B cell (primary cell): Measurements from ENCODE around the gene ACSS1. TPM values are rescaled to one million over a fixed set of nuclear protein-coding genes. Genes with fewer than 3 reads are reported as not detected.

ENCODE experiments used
- ATAC-seq: fragments of 200-7000 bp; cut with Tn5 transposase; one replicate; pipeline ENCODE4 v1.10.0; 2021; ENCODE audit warnings: low read depth, mild to moderate bottlenecking, moderate number of reproducible peaks, moderate library complexity
- CTCF ChIA-PET: fragments of 350-600 bp; sonication (Branson Sonifier 250); formaldehyde crosslinking; loops from one replicate; lab custom pipeline; 2021; ENCODE audit warnings: antibody characterized with exemption, inconsistent platforms; lab: Charles Lee
- POLR2A ChIA-PET: fragments of 350-600 bp; sonication (Branson Sonifier 250); formaldehyde crosslinking; loops from one replicate; lab custom pipeline; 2021; ENCODE audit warnings: antibody characterized with exemption; lab: Charles Lee
- DNase-seq: peaks from one replicate; pipeline ENCODE4 v3.0.0; 2013
- H2AFZ ChIP-seq: 2 replicates; pipeline ENCODE4 v1.6.1; 2012; ENCODE audit warnings: mild to moderate bottlenecking, low read depth, low read length; ENCODE audit not compliant: insufficient read depth, poor library complexity, severe bottlenecking
- H3K27ac ChIP-seq, 2 donors: 1 replicate in 1 of 2; 2 replicates in 1 of 2; pipeline ENCODE4 v1.5.1; 2012 to 2013; ENCODE audit warnings: low read length in 2 of 2, mild to moderate bottlenecking in 2 of 2, moderate library complexity in 1 of 2
- H3K27me3 ChIP-seq, 4 experiments: fragments of 200-600 bp in 1 of 4; sonication (generic) in 1 of 4; replicated peaks in 1 of 4; 1 replicate in 2 of 4; 2 replicates in 2 of 4; pipeline versions ENCODE4 v1.6.1 to v1.7.0; 2013 to 2016; ENCODE audit warnings: low read length in 3 of 4, mild to moderate bottlenecking in 2 of 4, mixed read lengths in 1 of 4, moderate library complexity in 1 of 4; ENCODE audit not compliant: insufficient read depth in 4 of 4, control insufficient read depth in 3 of 4; ENCODE audit errors: control extremely low read depth in 1 of 4
- H3K36me3 ChIP-seq, 2 experiments: replicated peaks in 1 of 2; 1 replicate in 1 of 2; 2 replicates in 1 of 2; pipeline versions ENCODE4 v1.6.1 to v1.7.1; 2013; ENCODE audit warnings: low read length in 1 of 2; ENCODE audit not compliant: insufficient read depth in 2 of 2, control insufficient read depth in 1 of 2; ENCODE audit errors: control extremely low read depth in 1 of 2, extremely low read depth in 1 of 2
- H3K4me1 ChIP-seq, 2 donors: fragments of 200-600 bp in 1 of 2; sonication (generic) in 1 of 2; 1 replicate in 1 of 2; 2 replicates in 1 of 2; pipeline versions ENCODE4 v1.5.1 to v1.6.1; 2013 to 2017; ENCODE audit warnings: low read length in 2 of 2; ENCODE audit not compliant: control insufficient read depth in 2 of 2, insufficient read depth in 2 of 2
- H3K4me2 ChIP-seq: replicated peaks from 2 replicates; pipeline ENCODE3; 2012; ENCODE audit warnings: mild to moderate bottlenecking, low read depth, low read length; ENCODE audit not compliant: poor library complexity, severe bottlenecking
- H3K4me3 ChIP-seq, 5 experiments: fragments of 200-600 bp in 1 of 5; sonication (generic) in 1 of 5; 1 replicate in 3 of 5; 2 replicates in 2 of 5; pipeline versions ENCODE4 v1.5.1 to v1.7.0; 2011 to 2016; ENCODE audit warnings: low read length in 4 of 5, mild to moderate bottlenecking in 4 of 5, low read depth in 2 of 5, control low read depth in 1 of 5, moderate library complexity in 1 of 5; ENCODE audit not compliant: insufficient read depth in 1 of 5; ENCODE audit errors: control extremely low read depth in 1 of 5, extremely low read depth in 1 of 5
- H3K79me2 ChIP-seq: fragments of 200-600 bp; sonication (generic); one replicate; pipeline ENCODE4 v1.6.0; 2016; ENCODE audit warnings: low read length; ENCODE audit not compliant: control insufficient read depth, insufficient read depth
- H3K9ac ChIP-seq: fragments of 200-600 bp; sonication (generic); 2 replicates; pipeline ENCODE4 v1.6.1; 2017; ENCODE audit warnings: mild to moderate bottlenecking, low read length, moderate library complexity
- H3K9me3 ChIP-seq, 3 donors: one replicate each; pipeline versions ENCODE4 v1.6.1 to v1.7.1; 2013; ENCODE audit warnings: low read length in 2 of 3; ENCODE audit not compliant: control insufficient read depth in 2 of 3, insufficient read depth in 1 of 3; ENCODE audit errors: control extremely low read depth in 1 of 3
- H4K20me1 ChIP-seq: 2 replicates; pipeline ENCODE4 v1.6.0; 2012; ENCODE audit warnings: mild to moderate bottlenecking, low read length; ENCODE audit not compliant: insufficient read depth, control insufficient read depth, poor library complexity, severe bottlenecking
- H3K27ac Mint-ChIP-seq: one replicate; pipeline ENCODE4 v1.8.0; 2021; ENCODE audit warnings: mixed read lengths
- H3K27me3 Mint-ChIP-seq: one replicate; pipeline ENCODE4 v1.8.0; 2021; ENCODE audit warnings: mixed read lengths
- H3K4me1 Mint-ChIP-seq: one replicate; pipeline ENCODE4 v1.8.0; 2021; ENCODE audit warnings: mixed read lengths
- H3K4me3 Mint-ChIP-seq: one replicate; pipeline ENCODE4 v1.8.0; 2021; ENCODE audit warnings: mixed read lengths
- H3K9me3 Mint-ChIP-seq: one replicate; pipeline ENCODE4 v1.8.0; 2022; ENCODE audit warnings: mixed read lengths; ENCODE audit not compliant: insufficient read depth
- EZH2 ChIP-seq: IDR thresholded peaks from 2 replicates; pipeline ENCODE4 v1.6.1; 2012; ENCODE audit warnings: borderline replicate concordance, low read depth, mild to moderate bottlenecking, moderate library complexity, low read length; ENCODE audit not compliant: insufficient read depth, poor library complexity, severe bottlenecking
- WGBS: methylation state at CpG from one replicate; pipeline ENCODE4 v1.1.5; 2013; ENCODE audit warnings: missing lambda C conversion rate; ENCODE audit not compliant: insufficient coverage; 5-methylcytosine and 5-hydroxymethylcytosine counted together
- intact Hi-C: fragments of 100-400 bp; cut with micrococcal nuclease; formaldehyde crosslinking; loops from one replicate; pipeline ENCODE4 v1.10.0; 2022
- polyA plus RNA-seq: library from polyadenylated mRNA; depleted of rRNA; stranded (reverse); fragments of >200 nt; gene quantifications from 2 replicates; pipeline ENCODE4 v1.2.3, GENCODE V29; 2012
- total RNA-seq, 2 donors: library from RNA; stranded (reverse); fragments of 120-200 nt in 1 of 2; gene quantifications; 1 replicate in 1 of 2; 2 replicates in 1 of 2; pipeline versions ENCODE4 v1.2.3 to v1.2.4, GENCODE V29; 2013 to 2022
- TF ChIP-seq, protein P1 (sequence below): fragments of 200-600 bp; IDR thresholded peaks from one replicate; pipeline ENCODE4 v1.8.0; 2022; ENCODE audit warnings: antibody characterized with exemption, mild to moderate bottlenecking

The ACSS1 gene
- total and polyA plus RNA-seq, 2 donors (not counting 1 experiment from before 2014, with no cell fraction given) = 82.7 to 95.5 TPM

DNA sequence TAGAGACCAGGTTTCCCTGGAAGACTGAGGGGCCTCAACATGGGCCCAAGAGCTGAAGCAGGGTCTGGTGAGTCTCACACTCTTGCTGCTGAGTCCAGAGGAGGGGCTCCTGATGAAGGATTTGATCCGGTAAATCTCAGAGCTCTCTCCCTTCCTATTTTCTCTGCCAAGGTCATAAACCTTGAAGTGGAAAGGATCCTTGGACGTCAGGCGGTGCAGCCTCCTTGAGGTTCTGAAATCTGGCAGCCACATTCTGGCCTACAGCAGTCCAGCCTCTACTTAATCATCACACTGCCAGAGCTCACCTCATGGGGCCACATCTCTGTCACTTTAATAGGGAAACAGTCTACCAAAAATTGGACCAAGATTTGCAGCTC is 24.0 kb downstream of the ACSS1 start:
- Histone ChIP-seq H3K27me3 (no peaks in the 10 kb centered on the region), H3K36me3 (peaks cover 0 to 46% of the 10 kb centered on the region in 2 experiments), H3K9me3 (no peaks in the 10 kb centered on the region), H3K4me3 (no peak overlapping the region), H3K79me2 (peaks cover 97% of the 10 kb centered on the region), H2AFZ (no peak overlapping the region), H3K9ac (no peak overlapping the region), H4K20me1 (peaks cover 68% of the 10 kb centered on the region), H3K4me2 (no peak overlapping the region), H3K4me1 (peaks cover 39% of the 10 kb centered on the region in 2 donors), H3K27ac (no peak overlapping the region)
- ChIA-PET CTCF (interaction anchor here (0.7 to 2.8 kb wide), 7 partner anchors 19 to 1678 kb away, joined by 3 to 10 read pairs (median 6); no protein-coding TSS in a partner anchor), POLR2A (no interaction called here)
- H3K27me3 Mint-ChIP-seq = no peaks in the 10 kb centered on the region
- peaks cover 51% of the 10 kb centered on the region for H3K4me1 Mint-ChIP-seq
- WGBS = 100% methylated on average over 3 of the region's 3 CpGs
- no peak overlapping the region for H3K27ac Mint-ChIP-seq
- no peak overlapping the region for H3K4me3 Mint-ChIP-seq
- ATAC-seq (no peak), DNase-seq (no peak)
- TF ChIP-seq, protein P1, sequence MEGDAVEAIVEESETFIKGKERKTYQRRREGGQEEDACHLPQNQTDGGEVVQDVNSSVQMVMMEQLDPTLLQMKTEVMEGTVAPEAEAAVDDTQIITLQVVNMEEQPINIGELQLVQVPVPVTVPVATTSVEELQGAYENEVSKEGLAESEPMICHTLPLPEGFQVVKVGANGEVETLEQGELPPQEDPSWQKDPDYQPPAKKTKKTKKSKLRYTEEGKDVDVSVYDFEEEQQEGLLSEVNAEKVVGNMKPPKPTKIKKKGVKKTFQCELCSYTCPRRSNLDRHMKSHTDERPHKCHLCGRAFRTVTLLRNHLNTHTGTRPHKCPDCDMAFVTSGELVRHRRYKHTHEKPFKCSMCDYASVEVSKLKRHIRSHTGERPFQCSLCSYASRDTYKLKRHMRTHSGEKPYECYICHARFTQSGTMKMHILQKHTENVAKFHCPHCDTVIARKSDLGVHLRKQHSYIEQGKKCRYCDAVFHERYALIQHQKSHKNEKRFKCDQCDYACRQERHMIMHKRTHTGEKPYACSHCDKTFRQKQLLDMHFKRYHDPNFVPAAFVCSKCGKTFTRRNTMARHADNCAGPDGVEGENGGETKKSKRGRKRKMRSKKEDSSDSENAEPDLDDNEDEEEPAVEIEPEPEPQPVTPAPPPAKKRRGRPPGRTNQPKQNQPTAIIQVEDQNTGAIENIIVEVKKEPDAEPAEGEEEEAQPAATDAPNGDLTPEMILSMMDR = no peak
- no peak for TF ChIP-seq EZH2
- no peaks in the 10 kb centered on the region for H3K9me3 Mint-ChIP-seq
- intact Hi-C loops = no loop called here

DNA sequence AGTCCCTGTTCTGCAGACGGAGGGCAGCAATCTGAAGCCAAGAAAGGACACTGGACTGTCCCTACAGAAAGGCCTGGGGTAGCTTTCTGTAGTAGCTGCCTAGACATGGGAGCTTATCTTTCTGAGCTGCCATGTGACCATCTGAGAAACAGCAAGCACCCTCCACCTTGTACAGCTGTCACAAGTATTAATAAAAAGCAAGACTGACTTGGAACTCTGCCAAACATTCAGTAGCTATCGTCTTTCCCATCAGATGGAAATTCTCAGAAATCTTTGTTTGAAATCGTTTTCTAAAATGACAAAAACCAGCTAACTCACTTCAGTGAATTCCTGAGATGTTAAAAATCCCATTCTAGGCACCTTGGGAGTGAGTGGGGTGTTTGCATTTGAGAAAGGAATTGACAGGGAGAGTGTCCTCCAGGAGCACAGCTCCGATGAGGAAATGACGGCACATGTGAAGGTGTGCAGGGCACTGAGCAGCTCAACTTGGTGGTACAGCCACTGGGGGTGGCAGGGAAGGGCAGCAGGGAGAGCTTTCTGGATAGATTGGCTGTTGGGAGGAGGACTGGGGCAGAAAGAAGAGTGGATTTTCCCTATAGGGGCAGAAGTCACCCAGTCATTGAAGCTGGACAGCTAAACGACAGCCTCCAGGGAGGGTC is 24.5 kb downstream of the ACSS1 start:
- peaks cover 97% of the 10 kb centered on the region for H3K79me2 ChIP-seq
- H2AFZ ChIP-seq = no peak overlapping the region
- no peaks in the 10 kb centered on the region for H3K9me3 ChIP-seq
- peaks cover 63% of the 10 kb centered on the region for H4K20me1 ChIP-seq
- H3K9me3 Mint-ChIP-seq = no peaks in the 10 kb centered on the region
- WGBS = 96% methylated on average over 4 of the region's 6 CpGs
- H3K36me3 ChIP-seq = peaks cover 0 to 44% of the 10 kb centered on the region in 2 experiments
- peaks cover 47% of the 10 kb centered on the region for H3K4me1 Mint-ChIP-seq
- no peak overlapping the region for H3K4me3 ChIP-seq
- DNase-seq = no peak
- H3K9ac ChIP-seq = no peak overlapping the region
- H3K4me3 Mint-ChIP-seq = no peak overlapping the region
- intact Hi-C loops = no loop called here
- no peak overlapping the region for H3K27ac ChIP-seq
- no peaks in the 10 kb centered on the region for H3K27me3 Mint-ChIP-seq
- TF ChIP-seq EZH2 = no peak
- TF ChIP-seq, protein P1 = no peak
- H3K27ac Mint-ChIP-seq = no peak overlapping the region
- ChIA-PET POLR2A (no interaction called here), CTCF (interaction anchor here (1.1 to 2.8 kb wide), 5 partner anchors 19 to 38 kb away, joined by 4 to 10 read pairs (median 9); no protein-coding TSS in a partner anchor)
- no peak overlapping the region for H3K4me2 ChIP-seq
- no peaks in the 10 kb centered on the region for H3K27me3 ChIP-seq
- no peak for ATAC-seq
- H3K4me1 ChIP-seq = peaks cover 34% of the 10 kb centered on the region in 2 donors
